ENCODE results near the gene CFAP100. TPM values are rescaled to one million over a fixed set of nuclear protein-coding genes. Genes with fewer than 3 reads are reported as not detected.
A peak's percentile ranks its signal among the peaks of the same experiment; 100 is the strongest.

The CFAP100 gene
- total and polyA plus RNA-seq, 10 of the 15 experiments (the other 5 are each of a cell fraction or from before 2014, with no cell fraction given) = 0.04 to 0.27 TPM; not detected in 8

DNA sequence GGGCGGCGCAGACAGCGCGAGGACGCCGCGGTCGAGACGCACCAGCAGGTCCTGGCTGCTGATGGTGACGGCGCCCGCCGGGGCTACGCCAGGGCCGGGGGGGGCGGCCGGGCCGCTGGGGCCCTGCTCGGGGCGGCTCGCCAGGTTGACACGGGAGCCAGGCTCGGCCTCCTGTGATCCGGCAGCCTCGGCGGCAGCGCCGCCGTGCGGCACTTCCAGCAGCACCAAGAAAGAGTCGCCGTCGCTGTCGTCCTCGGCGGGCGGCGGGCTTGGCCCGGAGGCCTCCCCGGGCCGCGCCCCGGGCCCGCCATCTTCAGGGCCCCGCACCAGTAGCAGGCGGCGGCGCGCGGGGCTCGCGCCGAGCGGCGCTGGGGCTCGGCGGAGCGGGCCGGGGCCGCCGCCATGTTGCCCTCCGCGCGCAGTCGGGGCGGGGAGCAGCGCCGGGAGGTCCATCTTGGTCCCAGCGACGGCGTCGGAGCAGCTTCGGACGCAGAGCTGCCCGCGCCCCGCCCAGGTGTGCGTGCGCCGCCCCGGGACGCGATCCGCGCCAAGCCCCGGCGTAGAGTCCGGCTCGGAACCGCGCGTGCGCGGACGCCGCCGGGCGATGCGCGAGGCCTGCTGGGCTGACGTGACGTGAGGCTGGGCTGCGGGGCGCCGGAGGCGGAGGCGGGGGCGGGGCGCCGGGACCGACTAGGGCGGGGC is 80.9 kb downstream of the CFAP100 start, which contains the start of gene ZXDC (continued):
- TF ChIP-seq, protein P1, sequence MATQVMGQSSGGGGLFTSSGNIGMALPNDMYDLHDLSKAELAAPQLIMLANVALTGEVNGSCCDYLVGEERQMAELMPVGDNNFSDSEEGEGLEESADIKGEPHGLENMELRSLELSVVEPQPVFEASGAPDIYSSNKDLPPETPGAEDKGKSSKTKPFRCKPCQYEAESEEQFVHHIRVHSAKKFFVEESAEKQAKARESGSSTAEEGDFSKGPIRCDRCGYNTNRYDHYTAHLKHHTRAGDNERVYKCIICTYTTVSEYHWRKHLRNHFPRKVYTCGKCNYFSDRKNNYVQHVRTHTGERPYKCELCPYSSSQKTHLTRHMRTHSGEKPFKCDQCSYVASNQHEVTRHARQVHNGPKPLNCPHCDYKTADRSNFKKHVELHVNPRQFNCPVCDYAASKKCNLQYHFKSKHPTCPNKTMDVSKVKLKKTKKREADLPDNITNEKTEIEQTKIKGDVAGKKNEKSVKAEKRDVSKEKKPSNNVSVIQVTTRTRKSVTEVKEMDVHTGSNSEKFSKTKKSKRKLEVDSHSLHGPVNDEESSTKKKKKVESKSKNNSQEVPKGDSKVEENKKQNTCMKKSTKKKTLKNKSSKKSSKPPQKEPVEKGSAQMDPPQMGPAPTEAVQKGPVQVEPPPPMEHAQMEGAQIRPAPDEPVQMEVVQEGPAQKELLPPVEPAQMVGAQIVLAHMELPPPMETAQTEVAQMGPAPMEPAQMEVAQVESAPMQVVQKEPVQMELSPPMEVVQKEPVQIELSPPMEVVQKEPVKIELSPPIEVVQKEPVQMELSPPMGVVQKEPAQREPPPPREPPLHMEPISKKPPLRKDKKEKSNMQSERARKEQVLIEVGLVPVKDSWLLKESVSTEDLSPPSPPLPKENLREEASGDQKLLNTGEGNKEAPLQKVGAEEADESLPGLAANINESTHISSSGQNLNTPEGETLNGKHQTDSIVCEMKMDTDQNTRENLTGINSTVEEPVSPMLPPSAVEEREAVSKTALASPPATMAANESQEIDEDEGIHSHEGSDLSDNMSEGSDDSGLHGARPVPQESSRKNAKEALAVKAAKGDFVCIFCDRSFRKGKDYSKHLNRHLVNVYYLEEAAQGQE (IDR thresholded peaks at IDR 0.05; ENCODE audit: low read depth, low read length) = no peak
- TF ChIP-seq, protein P2, sequence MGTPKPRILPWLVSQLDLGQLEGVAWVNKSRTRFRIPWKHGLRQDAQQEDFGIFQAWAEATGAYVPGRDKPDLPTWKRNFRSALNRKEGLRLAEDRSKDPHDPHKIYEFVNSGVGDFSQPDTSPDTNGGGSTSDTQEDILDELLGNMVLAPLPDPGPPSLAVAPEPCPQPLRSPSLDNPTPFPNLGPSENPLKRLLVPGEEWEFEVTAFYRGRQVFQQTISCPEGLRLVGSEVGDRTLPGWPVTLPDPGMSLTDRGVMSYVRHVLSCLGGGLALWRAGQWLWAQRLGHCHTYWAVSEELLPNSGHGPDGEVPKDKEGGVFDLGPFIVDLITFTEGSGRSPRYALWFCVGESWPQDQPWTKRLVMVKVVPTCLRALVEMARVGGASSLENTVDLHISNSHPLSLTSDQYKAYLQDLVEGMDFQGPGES (IDR thresholded peaks at IDR 0.05) = no peak
- TF ChIP-seq, protein P3, sequence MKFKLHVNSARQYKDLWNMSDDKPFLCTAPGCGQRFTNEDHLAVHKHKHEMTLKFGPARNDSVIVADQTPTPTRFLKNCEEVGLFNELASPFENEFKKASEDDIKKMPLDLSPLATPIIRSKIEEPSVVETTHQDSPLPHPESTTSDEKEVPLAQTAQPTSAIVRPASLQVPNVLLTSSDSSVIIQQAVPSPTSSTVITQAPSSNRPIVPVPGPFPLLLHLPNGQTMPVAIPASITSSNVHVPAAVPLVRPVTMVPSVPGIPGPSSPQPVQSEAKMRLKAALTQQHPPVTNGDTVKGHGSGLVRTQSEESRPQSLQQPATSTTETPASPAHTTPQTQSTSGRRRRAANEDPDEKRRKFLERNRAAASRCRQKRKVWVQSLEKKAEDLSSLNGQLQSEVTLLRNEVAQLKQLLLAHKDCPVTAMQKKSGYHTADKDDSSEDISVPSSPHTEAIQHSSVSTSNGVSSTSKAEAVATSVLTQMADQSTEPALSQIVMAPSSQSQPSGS (IDR thresholded peaks at IDR 0.05; ENCODE audit: low read length) = no peak
- TF ChIP-seq SMARCA5 (IDR thresholded peaks at IDR 0.05) (peak; percentile 93), MEF2A (IDR thresholded peaks at IDR 0.05; ENCODE audit: insufficient read depth, low read depth, low read length) (no peak), ZNF622 (IDR thresholded peaks at IDR 0.05) (no peak), SUZ12 (IDR thresholded peaks at IDR 0.05; ENCODE audit: unreplicated experiment) (no peak), KLF5 (IDR thresholded peaks at IDR 0.05; ENCODE audit: partially characterized antibody) (no peak), FOXK2 (IDR thresholded peaks at IDR 0.05) (no peak), TARDBP (IDR thresholded peaks at IDR 0.05; ENCODE audit: borderline replicate concordance) (no peak), NFIC (IDR thresholded peaks at IDR 0.05; ENCODE audit: low read depth, low read length) (no peak), NBN (IDR thresholded peaks at IDR 0.05) (no peak), HCFC1 (IDR thresholded peaks at IDR 0.05; ENCODE audit: low read length) (peak; percentile 20; the same call in 1 of the 2 replicates), SP1 (IDR thresholded peaks at IDR 0.05; ENCODE audit: low read depth, low read length) (peak; percentile 48), RAD51 (IDR thresholded peaks at IDR 0.05) (no peak), ZNF217 (IDR thresholded peaks at IDR 0.05) (0 out of 2 replicates have a peak, but pooled peaks have one; percentile 50)
- TF ChIP-seq, protein P4, sequence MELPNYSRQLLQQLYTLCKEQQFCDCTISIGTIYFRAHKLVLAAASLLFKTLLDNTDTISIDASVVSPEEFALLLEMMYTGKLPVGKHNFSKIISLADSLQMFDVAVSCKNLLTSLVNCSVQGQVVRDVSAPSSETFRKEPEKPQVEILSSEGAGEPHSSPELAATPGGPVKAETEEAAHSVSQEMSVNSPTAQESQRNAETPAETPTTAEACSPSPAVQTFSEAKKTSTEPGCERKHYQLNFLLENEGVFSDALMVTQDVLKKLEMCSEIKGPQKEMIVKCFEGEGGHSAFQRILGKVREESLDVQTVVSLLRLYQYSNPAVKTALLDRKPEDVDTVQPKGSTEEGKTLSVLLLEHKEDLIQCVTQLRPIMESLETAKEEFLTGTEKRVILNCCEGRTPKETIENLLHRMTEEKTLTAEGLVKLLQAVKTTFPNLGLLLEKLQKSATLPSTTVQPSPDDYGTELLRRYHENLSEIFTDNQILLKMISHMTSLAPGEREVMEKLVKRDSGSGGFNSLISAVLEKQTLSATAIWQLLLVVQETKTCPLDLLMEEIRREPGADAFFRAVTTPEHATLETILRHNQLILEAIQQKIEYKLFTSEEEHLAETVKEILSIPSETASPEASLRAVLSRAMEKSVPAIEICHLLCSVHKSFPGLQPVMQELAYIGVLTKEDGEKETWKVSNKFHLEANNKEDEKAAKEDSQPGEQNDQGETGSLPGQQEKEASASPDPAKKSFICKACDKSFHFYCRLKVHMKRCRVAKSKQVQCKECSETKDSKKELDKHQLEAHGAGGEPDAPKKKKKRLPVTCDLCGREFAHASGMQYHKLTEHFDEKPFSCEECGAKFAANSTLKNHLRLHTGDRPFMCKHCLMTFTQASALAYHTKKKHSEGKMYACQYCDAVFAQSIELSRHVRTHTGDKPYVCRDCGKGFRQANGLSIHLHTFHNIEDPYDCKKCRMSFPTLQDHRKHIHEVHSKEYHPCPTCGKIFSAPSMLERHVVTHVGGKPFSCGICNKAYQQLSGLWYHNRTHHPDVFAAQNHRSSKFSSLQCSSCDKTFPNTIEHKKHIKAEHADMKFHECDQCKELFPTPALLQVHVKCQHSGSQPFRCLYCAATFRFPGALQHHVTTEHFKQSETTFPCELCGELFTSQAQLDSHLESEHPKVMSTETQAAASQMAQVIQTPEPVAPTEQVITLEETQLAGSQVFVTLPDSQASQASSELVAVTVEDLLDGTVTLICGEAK (IDR thresholded peaks at IDR 0.05; ENCODE audit: borderline replicate concordance) = no peak
- TF ChIP-seq, protein P5, sequence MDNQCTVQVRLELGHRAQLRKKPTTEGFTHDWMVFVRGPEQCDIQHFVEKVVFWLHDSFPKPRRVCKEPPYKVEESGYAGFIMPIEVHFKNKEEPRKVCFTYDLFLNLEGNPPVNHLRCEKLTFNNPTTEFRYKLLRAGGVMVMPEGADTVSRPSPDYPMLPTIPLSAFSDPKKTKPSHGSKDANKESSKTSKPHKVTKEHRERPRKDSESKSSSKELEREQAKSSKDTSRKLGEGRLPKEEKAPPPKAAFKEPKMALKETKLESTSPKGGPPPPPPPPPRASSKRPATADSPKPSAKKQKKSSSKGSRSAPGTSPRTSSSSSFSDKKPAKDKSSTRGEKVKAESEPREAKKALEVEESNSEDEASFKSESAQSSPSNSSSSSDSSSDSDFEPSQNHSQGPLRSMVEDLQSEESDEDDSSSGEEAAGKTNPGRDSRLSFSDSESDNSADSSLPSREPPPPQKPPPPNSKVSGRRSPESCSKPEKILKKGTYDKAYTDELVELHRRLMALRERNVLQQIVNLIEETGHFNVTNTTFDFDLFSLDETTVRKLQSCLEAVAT (IDR thresholded peaks at IDR 0.05) = no peak

Measured in GM12878 (cell line).